ENCODE data around the gene BEND7.

BEND7 gene

DNA sequence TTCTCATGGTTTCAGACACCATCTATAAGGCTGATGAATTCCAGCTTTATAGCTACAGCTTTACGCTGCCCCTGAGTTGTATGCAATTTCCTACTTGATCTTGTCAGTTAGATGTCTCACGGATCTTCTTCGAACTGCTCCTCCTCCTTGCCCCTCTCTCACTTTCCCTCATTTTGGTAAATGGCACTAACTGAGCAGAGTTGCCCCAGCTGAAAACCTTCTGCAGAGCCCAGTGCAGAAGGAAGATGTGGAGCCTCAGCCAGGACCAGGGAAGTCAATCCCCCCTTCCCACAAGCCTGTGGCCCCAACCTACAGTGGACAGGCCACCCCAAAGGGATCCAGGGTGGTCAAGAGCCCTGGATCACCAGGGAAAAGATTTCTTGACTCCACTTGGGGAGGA lies 131.8 kb downstream of the BEND7 start:
- TF ChIP-seq, protein P1, sequence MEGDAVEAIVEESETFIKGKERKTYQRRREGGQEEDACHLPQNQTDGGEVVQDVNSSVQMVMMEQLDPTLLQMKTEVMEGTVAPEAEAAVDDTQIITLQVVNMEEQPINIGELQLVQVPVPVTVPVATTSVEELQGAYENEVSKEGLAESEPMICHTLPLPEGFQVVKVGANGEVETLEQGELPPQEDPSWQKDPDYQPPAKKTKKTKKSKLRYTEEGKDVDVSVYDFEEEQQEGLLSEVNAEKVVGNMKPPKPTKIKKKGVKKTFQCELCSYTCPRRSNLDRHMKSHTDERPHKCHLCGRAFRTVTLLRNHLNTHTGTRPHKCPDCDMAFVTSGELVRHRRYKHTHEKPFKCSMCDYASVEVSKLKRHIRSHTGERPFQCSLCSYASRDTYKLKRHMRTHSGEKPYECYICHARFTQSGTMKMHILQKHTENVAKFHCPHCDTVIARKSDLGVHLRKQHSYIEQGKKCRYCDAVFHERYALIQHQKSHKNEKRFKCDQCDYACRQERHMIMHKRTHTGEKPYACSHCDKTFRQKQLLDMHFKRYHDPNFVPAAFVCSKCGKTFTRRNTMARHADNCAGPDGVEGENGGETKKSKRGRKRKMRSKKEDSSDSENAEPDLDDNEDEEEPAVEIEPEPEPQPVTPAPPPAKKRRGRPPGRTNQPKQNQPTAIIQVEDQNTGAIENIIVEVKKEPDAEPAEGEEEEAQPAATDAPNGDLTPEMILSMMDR (IDR thresholded peaks at IDR 0.05; ENCODE audit: low read depth, low read length): no peak
- H3K4me3 ChIP-seq (ENCODE audit: low read depth, low read length): no peak overlapping the region

DNA sequence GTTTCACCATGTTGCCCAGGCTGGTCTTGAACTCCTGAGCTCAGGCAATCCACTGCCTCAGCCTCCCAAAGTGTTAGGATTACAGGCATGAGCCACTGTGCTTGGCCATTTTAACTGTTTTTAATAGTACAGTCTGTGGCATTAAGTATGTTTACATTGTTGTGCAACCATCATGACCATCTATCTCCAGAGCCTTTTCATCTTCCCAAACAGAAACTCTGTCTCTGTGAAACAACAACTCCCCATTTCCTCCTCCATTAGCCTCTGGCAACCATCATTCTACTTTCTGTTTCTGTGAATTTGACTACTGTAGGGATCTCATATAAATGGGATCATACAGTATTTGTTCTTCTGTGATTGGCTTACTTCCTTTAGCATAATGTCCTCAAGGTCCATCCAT lies 132.4 kb downstream of the BEND7 start:
- TF ChIP-seq, protein P1 (IDR thresholded peaks at IDR 0.05; ENCODE audit: low read depth, low read length): no peak
- H3K4me3 ChIP-seq (ENCODE audit: low read depth, low read length): no peak overlapping the region

DNA sequence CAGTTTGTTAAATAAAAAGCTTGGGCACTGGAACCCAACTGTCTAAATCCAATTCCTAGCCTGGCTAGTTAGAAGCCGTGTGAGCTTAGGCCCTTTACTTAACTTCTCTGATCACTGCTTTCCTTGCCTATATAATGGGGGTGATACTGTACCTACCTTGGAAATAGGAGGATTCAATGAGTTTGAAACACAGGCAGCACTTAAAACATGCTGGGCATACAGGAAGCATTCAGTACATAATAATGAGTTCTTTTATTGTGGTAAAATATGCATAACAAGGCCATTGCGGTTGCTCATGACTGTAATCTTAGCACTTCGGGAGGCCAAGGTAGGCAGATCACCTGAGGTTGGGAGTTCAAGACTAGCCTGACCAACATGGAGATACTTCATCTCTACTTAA lies 133.3 kb downstream of the BEND7 start:
- TF ChIP-seq, protein P1 (IDR thresholded peaks at IDR 0.05; ENCODE audit: low read depth, low read length): no peak
- H3K4me3 ChIP-seq (ENCODE audit: low read depth, low read length): no peak overlapping the region

DNA sequence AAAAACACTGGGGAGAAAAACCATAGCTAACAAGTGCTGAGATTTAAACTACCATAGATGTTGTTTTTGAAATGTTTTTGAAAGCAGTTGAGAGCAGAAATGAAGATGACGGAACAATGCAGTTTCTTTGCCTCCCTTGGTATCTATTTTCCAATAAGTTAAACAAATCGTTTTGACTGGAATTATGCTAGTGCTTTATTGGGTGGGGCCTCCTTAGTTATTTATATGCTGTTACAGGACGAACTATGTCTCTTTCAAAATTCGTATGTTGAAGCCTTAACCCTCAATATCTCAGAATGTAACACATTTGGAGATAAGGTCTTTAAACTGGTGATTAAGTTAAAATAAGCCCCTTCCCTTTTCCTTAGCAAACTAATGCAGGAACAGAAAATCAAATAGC lies 135.2 kb downstream of the BEND7 start:
- TF ChIP-seq, protein P1 (IDR thresholded peaks at IDR 0.05; ENCODE audit: low read depth, low read length): no peak
- no peak overlapping the region for H3K4me3 ChIP-seq (ENCODE audit: low read depth, low read length)

DNA sequence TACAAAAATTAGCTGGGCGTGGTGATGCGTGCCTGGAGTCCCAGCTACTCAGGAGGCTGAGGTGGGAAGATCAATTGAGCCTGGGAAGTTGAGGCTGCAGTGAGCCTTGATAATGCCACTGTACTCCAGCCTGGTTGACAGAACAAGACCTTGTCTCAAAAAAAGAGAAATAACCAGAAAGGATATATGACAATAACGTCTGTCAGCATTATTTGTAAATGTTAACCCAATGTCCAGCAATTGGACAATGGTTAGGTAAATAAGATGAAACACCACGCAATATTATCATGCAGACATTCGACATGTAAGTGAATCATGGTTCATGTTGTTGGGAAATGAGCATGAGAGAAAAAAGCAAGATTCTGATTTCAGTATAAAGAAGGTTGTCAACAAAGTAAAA lies 136.1 kb downstream of the BEND7 start:
- TF ChIP-seq, protein P1 (IDR thresholded peaks at IDR 0.05; ENCODE audit: low read depth, low read length): no peak
- H3K4me3 ChIP-seq (ENCODE audit: low read depth, low read length): no peak overlapping the region

Data from WI38 (cell line).